CD4-positive, alpha-beta T cell treated with Interferon gamma for 1 hour (primary cell): ENCODE measurements around the gene RPA3.

Experiments used
- DNase-seq: peaks from one replicate; pipeline ENCODE4 v3.0.0-alpha.2; 2020

RPA3 gene

GRCh38 chr7:7731732-7732131 lies 13.3 kb upstream of the RPA3 start:
- no peak for DNase-seq

GRCh38 chr7:7720750-7721621 lies 2.6 kb upstream of the RPA3 start:
- DNase-seq = no peak

- DNase-seq = no peak
Observed at GRCh38 chr7:7720193-7720592, 1.8 kb upstream of the RPA3 start.

GRCh38 chr7:7719236-7719635 lies 829 bp upstream of the RPA3 start:
- DNase-seq = no peak

- DNase-seq = no peak
Observed at GRCh38 chr7:7713730-7714129, 4.7 kb downstream of the RPA3 start.

GRCh38 chr7:7710469-7710868 lies 7.9 kb downstream of the RPA3 start:
- no peak for DNase-seq

GRCh38 chr7:7709291-7709690 lies 9.1 kb downstream of the RPA3 start:
- DNase-seq = no peak

GRCh38 chr7:7707806-7708205 lies 10.6 kb downstream of the RPA3 start:
- DNase-seq = no peak

GRCh38 chr7:7707246-7707645 lies 11.2 kb downstream of the RPA3 start:
- DNase-seq = no peak

GRCh38 chr7:7706556-7707172 lies 11.7 kb downstream of the RPA3 start:
- no peak for DNase-seq

- DNase-seq = no peak
Observed at GRCh38 chr7:7706101-7706511, 12.3 kb downstream of the RPA3 start.

GRCh38 chr7:7705318-7705717 lies 13.1 kb downstream of the RPA3 start:
- DNase-seq = no peak

- DNase-seq = no peak
Observed at GRCh38 chr7:7704867-7705266, 13.5 kb downstream of the RPA3 start.

GRCh38 chr7:7703427-7703826 lies 15.0 kb downstream of the RPA3 start:
- no peak for DNase-seq

- DNase-seq = no peak
Observed at GRCh38 chr7:7702826-7703225, 15.6 kb downstream of the RPA3 start.

GRCh38 chr7:7701527-7701926 lies 16.9 kb downstream of the RPA3 start:
- no peak for DNase-seq

GRCh38 chr7:7699970-7700369 lies 18.4 kb downstream of the RPA3 start:
- DNase-seq = no peak

GRCh38 chr7:7699380-7699779 lies 19.0 kb downstream of the RPA3 start:
- DNase-seq = no peak

- DNase-seq = no peak
Observed at GRCh38 chr7:7698930-7699329, 19.5 kb downstream of the RPA3 start.

GRCh38 chr7:7696458-7697119 lies 21.8 kb downstream of the RPA3 start:
- DNase-seq = no peak

GRCh38 chr7:7695111-7695817 lies 23.1 kb downstream of the RPA3 start:
- DNase-seq = no peak

GRCh38 chr7:7694542-7694941 lies 23.9 kb downstream of the RPA3 start:
- DNase-seq = no peak

- DNase-seq = no peak
Observed at GRCh38 chr7:7693881-7694280, 24.5 kb downstream of the RPA3 start.
